Endothelial cell of umbilical vein (primary cell): ENCODE data around the gene GALNT13.

ENCODE experiments used
- EZH2 ChIP-seq: IDR thresholded peaks from 2 replicates; pipeline ENCODE4 v1.6.1; 2012; ENCODE audit warnings: borderline replicate concordance, low read depth, mild to moderate bottlenecking, moderate library complexity, low read length, inconsistent platforms; ENCODE audit not compliant: severe bottlenecking
- GATA2 ChIP-seq: IDR thresholded peaks from 2 replicates; pipeline ENCODE4 v1.7.0; 2011; ENCODE audit warnings: low read depth, mild to moderate bottlenecking, moderate library complexity, mixed read lengths, low read length; ENCODE audit not compliant: insufficient read length, insufficient read depth
- POLR2A ChIP-seq: IDR thresholded peaks from 2 replicates; pipeline ENCODE4 v1.6.1; 2012; ENCODE audit warnings: low read depth, mild to moderate bottlenecking, control low read depth, low read length
- POLR2AphosphoS5 ChIP-seq: IDR thresholded peaks from 2 replicates; pipeline ENCODE4 v1.6.1; 2012; ENCODE audit warnings: low read depth, mild to moderate bottlenecking, control low read depth, low read length, moderate library complexity; ENCODE audit not compliant: insufficient read depth
- TF ChIP-seq, protein P1 (sequence below), 2 donors: IDR thresholded peaks; 1 replicate in 1 of 2; 2 replicates in 1 of 2; pipeline ENCODE4 v1.5.1; 2011; ENCODE audit warnings: low read length in 2 of 2, mild to moderate bottlenecking in 2 of 2, moderate library complexity in 2 of 2, control low read depth in 1 of 2, inconsistent platforms in 1 of 2, low read depth in 1 of 2; ENCODE audit not compliant: insufficient read depth in 1 of 2; ENCODE audit errors: extremely low read depth in 1 of 2
- TF ChIP-seq, protein P2 (sequence below): IDR thresholded peaks from 2 replicates; pipeline ENCODE4 v1.6.1; 2011; ENCODE audit not compliant: insufficient read depth, insufficient read length

DNA sequence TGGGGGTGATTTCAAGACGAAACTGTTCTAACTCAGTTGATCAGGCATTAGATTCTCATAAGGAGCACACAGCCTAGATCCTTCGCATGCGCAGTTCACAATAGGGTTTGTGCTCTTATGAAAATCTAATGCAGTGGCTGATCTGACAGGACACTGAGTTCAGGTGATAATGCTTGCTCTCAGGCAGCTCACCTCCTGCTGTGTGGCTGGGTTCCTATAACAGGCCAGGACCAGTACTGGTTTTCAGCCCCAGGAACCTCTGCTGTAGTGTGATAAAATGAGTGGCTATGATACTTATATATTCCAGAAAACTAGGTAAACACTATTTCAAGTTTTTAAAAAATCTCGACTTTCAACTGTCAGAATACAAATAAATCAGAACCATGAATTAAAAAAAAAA, 271.4 kb downstream of the GALNT13 start:
- TF ChIP-seq, protein P1, sequence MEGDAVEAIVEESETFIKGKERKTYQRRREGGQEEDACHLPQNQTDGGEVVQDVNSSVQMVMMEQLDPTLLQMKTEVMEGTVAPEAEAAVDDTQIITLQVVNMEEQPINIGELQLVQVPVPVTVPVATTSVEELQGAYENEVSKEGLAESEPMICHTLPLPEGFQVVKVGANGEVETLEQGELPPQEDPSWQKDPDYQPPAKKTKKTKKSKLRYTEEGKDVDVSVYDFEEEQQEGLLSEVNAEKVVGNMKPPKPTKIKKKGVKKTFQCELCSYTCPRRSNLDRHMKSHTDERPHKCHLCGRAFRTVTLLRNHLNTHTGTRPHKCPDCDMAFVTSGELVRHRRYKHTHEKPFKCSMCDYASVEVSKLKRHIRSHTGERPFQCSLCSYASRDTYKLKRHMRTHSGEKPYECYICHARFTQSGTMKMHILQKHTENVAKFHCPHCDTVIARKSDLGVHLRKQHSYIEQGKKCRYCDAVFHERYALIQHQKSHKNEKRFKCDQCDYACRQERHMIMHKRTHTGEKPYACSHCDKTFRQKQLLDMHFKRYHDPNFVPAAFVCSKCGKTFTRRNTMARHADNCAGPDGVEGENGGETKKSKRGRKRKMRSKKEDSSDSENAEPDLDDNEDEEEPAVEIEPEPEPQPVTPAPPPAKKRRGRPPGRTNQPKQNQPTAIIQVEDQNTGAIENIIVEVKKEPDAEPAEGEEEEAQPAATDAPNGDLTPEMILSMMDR (IDR thresholded peaks at IDR 0.05; ENCODE audit: extremely low read depth in 1 of 2, insufficient read depth in 1 of 2, low read depth in 1 of 2, low read length in 2 of 2) = no peak
- no peak for TF ChIP-seq POLR2A
- TF ChIP-seq EZH2 = no peak
- no peak for TF ChIP-seq POLR2AphosphoS5
- TF ChIP-seq GATA2 = no peak
- TF ChIP-seq, protein P2, sequence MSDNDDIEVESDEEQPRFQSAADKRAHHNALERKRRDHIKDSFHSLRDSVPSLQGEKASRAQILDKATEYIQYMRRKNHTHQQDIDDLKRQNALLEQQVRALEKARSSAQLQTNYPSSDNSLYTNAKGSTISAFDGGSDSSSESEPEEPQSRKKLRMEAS = no peak
